GM10248 (cell line): Measurements from ENCODE around the gene SYNPO2.

Source experiments
- CTCF ChIA-PET: fragments of 300-600 bp; sonication (Branson Sonifier 250); formaldehyde crosslinking; extraction: SDS; loops from one replicate; lab custom pipeline; 2021; ENCODE audit warnings: antibody characterized with exemption; lab: Yijun Ruan, JAX
- POLR2A ChIA-PET: fragments of 350-650 bp; sonication (Branson Sonifier 250); formaldehyde crosslinking; extraction: SDS; loops from one replicate; lab custom pipeline; 2020; ENCODE audit warnings: antibody characterized with exemption; lab: Yijun Ruan, JAX
- DNase-seq: peaks from one replicate; pipeline ENCODE4 v3.0.0; 2012; ENCODE audit errors: extremely low spot score
- TF ChIP-seq, protein P1 (sequence below): IDR thresholded peaks from 2 replicates; pipeline ENCODE4 v1.5.1; 2012; ENCODE audit warnings: mild to moderate bottlenecking, low read depth; ENCODE audit errors: extremely low read depth, missing control alignments, control extremely low read depth

Gene SYNPO2

DNA sequence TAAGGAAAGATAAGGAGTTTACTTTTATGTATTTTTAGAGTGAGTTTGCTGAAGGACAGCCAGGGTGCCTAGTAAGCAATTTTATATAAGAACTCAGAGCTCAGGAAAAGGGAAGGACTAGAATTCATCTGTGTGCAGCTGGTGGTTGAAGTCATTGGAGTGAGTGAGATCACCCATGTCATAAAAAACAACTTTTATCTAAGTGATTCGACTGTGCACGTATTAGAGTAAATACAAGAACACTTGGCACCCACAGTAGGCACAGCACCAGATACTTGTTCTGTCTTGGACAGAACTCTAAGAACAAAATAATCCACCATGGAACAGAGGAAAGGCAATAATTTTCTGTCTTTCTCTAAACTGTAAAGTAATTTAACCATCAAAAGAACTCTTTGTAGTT, 31.6 kb downstream of the SYNPO2 start:
- TF ChIP-seq, protein P1, sequence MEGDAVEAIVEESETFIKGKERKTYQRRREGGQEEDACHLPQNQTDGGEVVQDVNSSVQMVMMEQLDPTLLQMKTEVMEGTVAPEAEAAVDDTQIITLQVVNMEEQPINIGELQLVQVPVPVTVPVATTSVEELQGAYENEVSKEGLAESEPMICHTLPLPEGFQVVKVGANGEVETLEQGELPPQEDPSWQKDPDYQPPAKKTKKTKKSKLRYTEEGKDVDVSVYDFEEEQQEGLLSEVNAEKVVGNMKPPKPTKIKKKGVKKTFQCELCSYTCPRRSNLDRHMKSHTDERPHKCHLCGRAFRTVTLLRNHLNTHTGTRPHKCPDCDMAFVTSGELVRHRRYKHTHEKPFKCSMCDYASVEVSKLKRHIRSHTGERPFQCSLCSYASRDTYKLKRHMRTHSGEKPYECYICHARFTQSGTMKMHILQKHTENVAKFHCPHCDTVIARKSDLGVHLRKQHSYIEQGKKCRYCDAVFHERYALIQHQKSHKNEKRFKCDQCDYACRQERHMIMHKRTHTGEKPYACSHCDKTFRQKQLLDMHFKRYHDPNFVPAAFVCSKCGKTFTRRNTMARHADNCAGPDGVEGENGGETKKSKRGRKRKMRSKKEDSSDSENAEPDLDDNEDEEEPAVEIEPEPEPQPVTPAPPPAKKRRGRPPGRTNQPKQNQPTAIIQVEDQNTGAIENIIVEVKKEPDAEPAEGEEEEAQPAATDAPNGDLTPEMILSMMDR: no peak
- POLR2A ChIA-PET: no interaction called here
- CTCF ChIA-PET: no interaction called here
- DNase-seq: no peak

DNA sequence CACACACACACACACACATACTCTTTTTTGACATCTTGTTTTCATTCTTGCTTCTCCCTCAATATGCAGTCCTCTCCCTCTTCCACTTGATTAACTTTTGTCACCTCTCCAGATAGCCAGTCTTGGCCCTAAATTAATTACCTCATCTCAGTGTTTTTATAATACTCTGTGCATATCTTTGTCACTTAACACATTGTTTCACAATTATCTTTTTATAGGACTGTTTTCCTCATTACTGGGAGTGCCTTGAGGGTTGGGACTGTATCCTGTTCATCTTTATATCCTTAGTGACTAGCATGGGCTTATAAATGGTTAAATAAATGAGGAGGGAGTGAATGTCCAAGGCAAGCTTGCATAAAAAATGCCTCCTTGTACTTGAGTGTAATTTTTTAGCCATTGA, 33.1 kb downstream of the SYNPO2 start:
- TF ChIP-seq, protein P1: no peak
- ChIA-PET POLR2A (no interaction called here), CTCF (interaction anchor here (1.0 to 1.8 kb wide), 3 partner anchors 8 to 11 kb away, joined by 3 to 5 read pairs (median 3); no protein-coding TSS in a partner anchor)
- no peak for DNase-seq

DNA sequence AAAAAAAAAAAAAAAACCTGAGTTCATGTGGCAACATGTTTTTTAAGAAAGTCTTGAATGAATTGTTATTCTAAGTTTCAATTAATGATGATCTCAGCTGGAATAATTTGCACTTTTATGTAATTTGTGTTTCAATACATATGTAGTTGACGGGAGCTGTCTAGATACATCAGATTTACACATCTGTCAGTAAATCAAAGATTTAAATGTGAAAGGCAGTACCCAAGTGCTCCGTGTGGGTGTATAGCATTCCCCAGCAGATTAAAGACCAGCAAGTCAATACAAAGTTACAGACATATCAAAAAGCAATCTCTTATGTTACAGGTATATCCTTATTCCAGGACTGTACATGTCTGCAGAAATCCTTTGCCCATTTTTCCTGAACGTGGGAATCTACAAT, 35.2 kb downstream of the SYNPO2 start:
- TF ChIP-seq, protein P1: no peak
- ChIA-PET POLR2A (no interaction called here), CTCF (interaction anchor here (1.4 kb wide), 1 partner anchor 12 kb away, joined by 3 read pairs; no protein-coding TSS in a partner anchor)
- no peak for DNase-seq

DNA sequence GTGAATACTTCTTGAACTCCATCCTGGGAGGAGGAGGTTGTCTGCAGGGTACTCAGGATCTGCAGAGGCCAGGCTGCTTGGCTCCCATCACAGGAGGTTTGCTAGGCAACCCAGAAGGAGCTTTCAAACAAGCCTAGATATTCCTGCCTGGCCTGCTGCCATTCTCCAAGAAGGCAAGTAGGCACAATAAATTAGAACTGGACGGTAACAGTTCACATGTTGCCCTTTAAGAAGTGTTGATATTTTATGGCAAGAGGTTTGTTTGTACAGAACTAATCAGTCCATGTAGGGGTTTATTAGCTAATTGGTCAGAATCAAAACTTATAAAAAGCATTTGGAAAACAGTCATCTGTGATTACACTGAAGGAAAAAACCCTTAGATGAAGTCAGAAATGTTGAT, 39.3 kb downstream of the SYNPO2 start:
- POLR2A ChIA-PET: no interaction called here
- DNase-seq: no peak
- TF ChIP-seq, protein P1: no peak
- CTCF ChIA-PET: interaction anchor here (1.1 kb wide), 1 partner anchor 11 kb away, joined by 3 read pairs; no protein-coding TSS in a partner anchor

DNA sequence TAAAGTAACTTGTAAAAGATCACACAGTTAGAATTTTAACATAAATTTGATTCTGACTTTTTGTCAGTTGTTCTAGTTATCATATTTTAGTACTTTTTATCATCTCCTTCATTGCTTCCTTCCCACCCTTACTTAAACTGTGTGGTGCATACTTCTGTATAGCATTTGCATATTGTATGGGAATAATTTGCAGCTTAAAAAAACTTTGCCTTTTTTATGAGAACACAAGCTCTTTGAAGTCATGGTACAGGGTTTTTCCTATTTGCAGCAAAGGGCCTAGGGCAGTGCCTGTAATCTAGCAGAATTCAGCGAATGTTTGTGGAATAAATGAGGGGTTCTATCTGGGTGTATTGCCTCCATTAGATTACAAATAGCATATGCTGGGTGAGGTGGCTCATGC, 41.6 kb downstream of the SYNPO2 start:
- TF ChIP-seq, protein P1: no peak
- DNase-seq: no peak
- ChIA-PET POLR2A (no interaction called here), CTCF (interaction anchor here (1.0 kb wide), 1 partner anchor 9 kb away, joined by 3 read pairs; no protein-coding TSS in a partner anchor)

DNA sequence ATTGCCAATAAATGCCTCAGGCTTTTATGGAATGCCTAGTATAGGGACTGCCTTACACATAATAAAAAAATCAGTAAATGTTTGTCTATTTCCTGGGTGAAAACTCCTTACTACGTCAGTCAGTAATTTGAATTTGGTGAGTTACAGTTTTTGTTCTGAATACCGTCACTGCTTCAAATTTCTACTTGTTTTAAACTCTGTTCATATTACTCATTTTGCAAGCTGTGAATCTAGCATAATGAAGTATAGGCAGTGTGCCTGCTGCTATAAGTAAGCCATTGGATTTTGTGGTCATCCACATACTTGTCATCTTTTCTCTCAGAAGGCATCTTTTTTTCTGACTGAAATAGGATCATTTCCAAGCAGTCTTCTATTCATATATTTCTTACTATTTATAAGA, 43.1 kb downstream of the SYNPO2 start:
- ChIA-PET CTCF (interaction anchor here (1.0 kb wide), 1 partner anchor 9 kb away, joined by 5 read pairs; no protein-coding TSS in a partner anchor), POLR2A (no interaction called here)
- TF ChIP-seq, protein P1: no peak
- no peak for DNase-seq
